ENCODE measurements around the gene SNX27.

- TF ChIP-seq CTCF (optimal IDR thresholded peaks at IDR 0.05 in 1 of 3, IDR thresholded peaks at IDR 0.05 in 1 of 3, conservative IDR thresholded peaks at IDR 0.05 in 1 of 3; ENCODE audit: extremely low read depth in 1 of 3, insufficient read depth in 2 of 3, low read length in 3 of 3) (no peak), EZH2 (IDR thresholded peaks at IDR 0.05; ENCODE audit: low read length) (no peak)
These were observed 68.5 kb downstream of the SNX27 start for GRCh38 chr1:151680391-151680790.

Data from keratinocyte (primary cell).